ENCODE results near the gene LRRC23. TPM values are rescaled to one million over a fixed set of nuclear protein-coding genes. Genes with fewer than 3 reads are reported as not detected.

Gene LRRC23
- total and polyA plus RNA-seq, 2 of the 13 experiments (the other 11 are each of a cell fraction or from before 2014, with no cell fraction given) = 6.0 to 7.8 TPM

DNA sequence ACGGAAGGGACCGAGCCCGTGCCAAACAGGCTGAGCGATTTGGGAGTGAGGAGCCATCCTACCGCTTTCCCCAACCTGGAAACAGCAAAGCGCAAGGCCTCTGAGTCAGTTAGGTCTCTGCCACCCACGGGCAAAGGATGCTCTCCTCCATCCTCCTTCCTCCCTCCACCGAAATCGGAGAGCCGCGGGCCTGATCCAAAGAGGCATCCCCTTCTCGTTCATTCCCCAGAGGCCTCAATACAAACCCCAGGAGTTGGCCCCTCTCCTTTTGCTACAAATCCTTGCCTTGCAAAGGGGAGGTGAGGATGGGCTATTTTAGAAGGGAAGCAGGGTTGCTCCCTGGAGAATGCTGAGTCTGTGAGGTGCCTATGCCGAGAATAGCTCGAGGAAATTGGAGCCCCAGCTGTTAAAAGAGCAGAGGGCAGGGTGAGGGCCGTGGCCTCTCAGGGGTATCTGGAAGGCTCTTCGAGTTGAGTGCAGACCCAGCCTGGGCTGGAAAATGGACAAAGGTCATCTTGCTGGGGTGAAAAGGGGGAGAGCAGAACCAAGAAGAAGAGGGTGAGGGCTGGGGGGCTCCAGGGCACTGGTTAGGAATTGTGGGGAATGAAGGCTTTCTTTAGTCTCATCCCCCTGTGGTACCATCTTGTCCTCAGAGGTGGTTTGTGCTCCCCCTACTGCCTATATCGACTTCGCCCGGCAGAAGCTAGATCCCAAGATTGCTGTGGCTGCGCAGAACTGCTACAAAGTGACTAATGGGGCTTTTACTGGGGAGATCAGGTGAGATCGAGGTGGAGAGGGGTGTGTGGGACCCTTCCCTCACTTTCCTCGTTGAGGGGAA, 36.2 kb upstream of the LRRC23 start:
- POLR2A ChIA-PET = interaction anchor here (0.5 to 6.0 kb wide), 19 partner anchors 12 to 1039 kb away, joined by 3 to 132 read pairs (median 11); partner anchors contain the start of genes C12orf57, CDCA3, ENO2 and RNU7-1
- Histone ChIP-seq H4K20me1 (ENCODE audit: insufficient read depth, low read length) (peaks cover 44% of the 10 kb centered on the region), H3K9ac (ENCODE audit: insufficient read depth, low read depth, low read length) (peak overlapping the region; percentile 95), H3K4me1 (ENCODE audit: insufficient read depth, low read length) (peaks cover 45% of the 10 kb centered on the region), H3K4me2 (ENCODE audit: low read depth, low read length) (peak overlapping the region; percentile 93), H3K79me2 (ENCODE audit: insufficient read depth, low read length) (peaks cover 29% of the 10 kb centered on the region), H3K36me3 (replicated peaks in 1 of 2; ENCODE audit: control insufficient read depth in 1 of 2, insufficient read depth in 2 of 2, low read length in 2 of 2) (peaks cover 12 to 27% of the 10 kb centered on the region in 2 experiments), H2AFZ (ENCODE audit: low read length) (no peak overlapping the region), H3K9me3 (ENCODE audit: low read length) (no peaks in the 10 kb centered on the region), H3K27me3 (ENCODE audit: control insufficient read depth in 1 of 2, insufficient read depth in 2 of 2, low read length in 2 of 2) (no peaks in the 10 kb centered on the region; a peak in 1 of 5 replicates), H3K27ac (ENCODE audit: extremely low read length, insufficient read depth, low read length) (peak overlapping the region; percentile 87), H3K4me3 (replicated peaks in 1 of 3; ENCODE audit: insufficient read depth in 1 of 3, low read depth in 2 of 3, low read length in 3 of 3) (peak overlapping the region; percentile 88 to 96 (median 92))
- DNase-seq (ENCODE audit: low spot score) (no peak), FAIRE-seq (peak; percentile 32), ATAC-seq (no peak)
- CTCF ChIA-PET (ENCODE audit: low intra/inter-chr PET ratio, low total read pairs) = interaction anchor here (0.7 to 1.4 kb wide), 6 partner anchors 56 to 97 kb away, joined by 3 to 14 read pairs (median 4); no protein-coding TSS in a partner anchor
- WGBS (ENCODE audit: low lambda C conversion rate) = 7% methylated on average over 17 of the region's 22 CpGs
- intact Hi-C loops (cut with micrococcal nuclease; ENCODE audit: unreplicated experiment) = loop anchor here (1.0 to 2.0 kb wide), 2 partner anchors 16 to 23 kb away; partner anchors contain the start of gene USP5
- BruUV-seq (replicated peaks) = TSS peak; percentile 51
- in situ Hi-C loops (cut with HindIII; ENCODE audit: extremely low pct_ligation_motif_present, low pct_unique_long_range_greater_than_20kb) = no loop called here
- TF ChIP-seq FOXP1 (IDR thresholded peaks at IDR 0.05) (no peak), FOXP1 (CRISPR knock-in tag; IDR thresholded peaks at IDR 0.05) (no peak), ZFP82 (CRISPR knock-in tag; IDR thresholded peaks at IDR 0.05; ENCODE audit: borderline replicate concordance) (0 out of 2 replicates have a peak, but pooled peaks have one; percentile 16), SAP130 (CRISPR knock-in tag; IDR thresholded peaks at IDR 0.05; ENCODE audit: low read depth) (peak; percentile 1; the same call in 1 of the 2 replicates), ZNF775 (CRISPR knock-in tag; IDR thresholded peaks at IDR 0.05; ENCODE audit: borderline replicate concordance) (no peak), PITX1 (CRISPR knock-in tag; IDR thresholded peaks at IDR 0.05) (0 out of 2 replicates have a peak, but pooled peaks have one; percentile 5), ZSCAN9 (CRISPR knock-in tag; IDR thresholded peaks at IDR 0.05; ENCODE audit: borderline replicate concordance) (no peak), ZNF691 (CRISPR knock-in tag; IDR thresholded peaks at IDR 0.05; ENCODE audit: borderline replicate concordance, low read depth) (no peak), ZNF382 (CRISPR knock-in tag; IDR thresholded peaks at IDR 0.05; ENCODE audit: borderline replicate concordance) (no peak), POLR2G (IDR thresholded peaks at IDR 0.05; ENCODE audit: low read depth, low read length) (0 out of 2 replicates have a peak, but pooled peaks have one; percentile 16), SCMH1 (CRISPR knock-in tag; IDR thresholded peaks at IDR 0.05; ENCODE audit: borderline replicate concordance) (no peak), ZNF792 (CRISPR knock-in tag; IDR thresholded peaks at IDR 0.05) (0 out of 2 replicates have a peak, but pooled peaks have one; percentile 6), RNF2 (conservative IDR thresholded peaks at IDR 0.05; ENCODE audit: low read depth) (no peak), FOXA1 (IDR thresholded peaks at IDR 0.05) (no peak), FOXA1 (CRISPR knock-in tag; IDR thresholded peaks at IDR 0.05) (no peak), ZNF138 (CRISPR knock-in tag; IDR thresholded peaks at IDR 0.05; ENCODE audit: low read depth) (no peak), ZNF770 (CRISPR knock-in tag; IDR thresholded peaks at IDR 0.05) (0 out of 2 replicates have a peak, but pooled peaks have one; percentile 3), HDAC1 (CRISPR knock-in tag; IDR thresholded peaks at IDR 0.05) (peak; percentile 23; the same call in 1 of the 2 replicates)
- TF ChIP-seq, protein P1, sequence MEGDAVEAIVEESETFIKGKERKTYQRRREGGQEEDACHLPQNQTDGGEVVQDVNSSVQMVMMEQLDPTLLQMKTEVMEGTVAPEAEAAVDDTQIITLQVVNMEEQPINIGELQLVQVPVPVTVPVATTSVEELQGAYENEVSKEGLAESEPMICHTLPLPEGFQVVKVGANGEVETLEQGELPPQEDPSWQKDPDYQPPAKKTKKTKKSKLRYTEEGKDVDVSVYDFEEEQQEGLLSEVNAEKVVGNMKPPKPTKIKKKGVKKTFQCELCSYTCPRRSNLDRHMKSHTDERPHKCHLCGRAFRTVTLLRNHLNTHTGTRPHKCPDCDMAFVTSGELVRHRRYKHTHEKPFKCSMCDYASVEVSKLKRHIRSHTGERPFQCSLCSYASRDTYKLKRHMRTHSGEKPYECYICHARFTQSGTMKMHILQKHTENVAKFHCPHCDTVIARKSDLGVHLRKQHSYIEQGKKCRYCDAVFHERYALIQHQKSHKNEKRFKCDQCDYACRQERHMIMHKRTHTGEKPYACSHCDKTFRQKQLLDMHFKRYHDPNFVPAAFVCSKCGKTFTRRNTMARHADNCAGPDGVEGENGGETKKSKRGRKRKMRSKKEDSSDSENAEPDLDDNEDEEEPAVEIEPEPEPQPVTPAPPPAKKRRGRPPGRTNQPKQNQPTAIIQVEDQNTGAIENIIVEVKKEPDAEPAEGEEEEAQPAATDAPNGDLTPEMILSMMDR (CRISPR knock-in tag; IDR thresholded peaks at IDR 0.05) = peak; percentile 50
- TF ChIP-seq, protein P2, sequence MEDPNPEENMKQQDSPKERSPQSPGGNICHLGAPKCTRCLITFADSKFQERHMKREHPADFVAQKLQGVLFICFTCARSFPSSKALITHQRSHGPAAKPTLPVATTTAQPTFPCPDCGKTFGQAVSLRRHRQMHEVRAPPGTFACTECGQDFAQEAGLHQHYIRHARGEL (CRISPR knock-in tag; IDR thresholded peaks at IDR 0.05) = no peak
